ENCODE results near the gene BLVRA. TPM values are rescaled to one million over a fixed set of nuclear protein-coding genes. Genes with fewer than 3 reads are reported as not detected.

The BLVRA gene
- polyA plus RNA-seq, 1 experiment: 33.9 TPM

DNA sequence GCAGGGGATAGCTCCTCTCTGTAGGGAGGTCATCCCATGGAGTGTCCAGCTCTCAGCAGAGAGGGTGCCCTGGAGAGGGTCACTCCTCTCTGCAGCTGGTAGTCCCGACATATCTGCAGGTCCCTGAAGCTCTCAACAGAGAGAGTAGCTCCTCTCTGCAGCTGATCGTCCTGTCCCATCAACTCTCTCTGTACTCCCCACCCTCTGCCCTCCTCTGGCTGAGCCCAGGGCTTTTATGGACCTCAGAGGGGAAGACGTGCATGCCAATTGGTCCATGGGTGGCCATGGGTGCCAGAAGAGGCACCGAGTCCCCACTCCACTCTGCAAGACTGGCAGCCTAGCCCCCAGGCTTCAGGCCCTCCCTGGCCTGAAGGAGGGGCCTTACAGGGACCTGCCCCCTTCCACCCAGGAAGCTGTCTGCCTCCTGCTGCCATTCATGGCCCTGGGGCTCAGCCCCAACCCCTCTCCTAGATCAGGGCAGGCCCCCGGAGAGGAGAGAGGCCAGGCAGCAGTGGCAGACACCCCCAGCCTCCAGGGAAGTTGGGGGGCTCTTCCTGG lies 9.0 kb upstream of the BLVRA start:
- DNase-seq (ENCODE audit: low read depth): no peak
- H3K4me3 ChIP-seq (ENCODE audit: low read depth, low read length): no peak overlapping the region
- H3K36me3 ChIP-seq (ENCODE audit: control insufficient read depth, insufficient read depth, low read length): no peaks in the 10 kb centered on the region
- TF ChIP-seq, protein P1, sequence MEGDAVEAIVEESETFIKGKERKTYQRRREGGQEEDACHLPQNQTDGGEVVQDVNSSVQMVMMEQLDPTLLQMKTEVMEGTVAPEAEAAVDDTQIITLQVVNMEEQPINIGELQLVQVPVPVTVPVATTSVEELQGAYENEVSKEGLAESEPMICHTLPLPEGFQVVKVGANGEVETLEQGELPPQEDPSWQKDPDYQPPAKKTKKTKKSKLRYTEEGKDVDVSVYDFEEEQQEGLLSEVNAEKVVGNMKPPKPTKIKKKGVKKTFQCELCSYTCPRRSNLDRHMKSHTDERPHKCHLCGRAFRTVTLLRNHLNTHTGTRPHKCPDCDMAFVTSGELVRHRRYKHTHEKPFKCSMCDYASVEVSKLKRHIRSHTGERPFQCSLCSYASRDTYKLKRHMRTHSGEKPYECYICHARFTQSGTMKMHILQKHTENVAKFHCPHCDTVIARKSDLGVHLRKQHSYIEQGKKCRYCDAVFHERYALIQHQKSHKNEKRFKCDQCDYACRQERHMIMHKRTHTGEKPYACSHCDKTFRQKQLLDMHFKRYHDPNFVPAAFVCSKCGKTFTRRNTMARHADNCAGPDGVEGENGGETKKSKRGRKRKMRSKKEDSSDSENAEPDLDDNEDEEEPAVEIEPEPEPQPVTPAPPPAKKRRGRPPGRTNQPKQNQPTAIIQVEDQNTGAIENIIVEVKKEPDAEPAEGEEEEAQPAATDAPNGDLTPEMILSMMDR (IDR thresholded peaks at IDR 0.05; ENCODE audit: insufficient read depth, low read depth, low read length): no peak
- H3K27me3 ChIP-seq (ENCODE audit: control insufficient read depth, insufficient read depth, low read length): peaks cover 6% of the 10 kb centered on the region
- ChIA-PET CTCF (interaction anchor here (1.1 to 1.2 kb wide), 2 partner anchors 9 to 90 kb away, joined by 3 read pairs; partner anchors contain the start of gene BLVRA), POLR2A (no interaction called here)

DNA sequence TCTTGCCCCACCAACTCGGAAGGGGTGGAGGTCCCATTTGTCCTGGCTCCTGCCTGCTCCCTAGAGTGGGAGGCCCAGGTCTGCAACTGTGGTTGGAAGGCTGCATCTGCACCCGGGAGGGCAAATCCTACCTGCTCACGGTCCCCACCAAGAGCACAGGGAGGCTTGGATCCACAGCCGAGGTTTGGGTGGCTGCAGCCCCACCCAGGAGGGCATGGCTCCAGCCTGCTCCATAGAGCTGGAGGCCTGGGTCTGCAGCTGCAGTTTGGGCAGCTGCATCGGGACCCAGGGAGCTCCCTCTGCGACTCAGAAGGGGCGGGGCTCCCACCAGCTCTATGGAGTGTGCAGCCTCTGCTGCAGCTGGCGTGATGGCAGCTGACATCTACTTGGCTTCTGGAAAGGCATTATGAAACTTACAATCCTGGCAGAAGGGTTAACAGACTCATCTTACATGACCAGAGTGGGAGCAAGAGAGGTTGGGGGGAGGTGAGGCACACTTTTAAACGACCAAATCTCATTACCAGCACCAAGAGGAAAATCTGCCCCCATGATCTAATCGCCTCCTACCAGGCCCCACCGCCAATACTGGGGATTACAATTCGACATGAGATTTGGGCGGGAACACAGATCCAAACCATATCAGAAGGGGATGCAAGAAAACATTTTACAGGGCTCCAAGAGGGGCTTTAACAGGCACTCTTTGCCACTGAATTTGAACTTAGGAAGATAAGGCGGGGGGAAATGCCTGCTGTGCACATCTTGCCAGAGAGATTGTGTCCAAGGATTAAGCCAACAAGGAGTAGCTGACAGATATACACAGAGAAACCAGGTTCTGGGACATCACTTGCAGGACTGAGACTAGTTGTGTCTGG lies 8.2 kb upstream of the BLVRA start:
- no peak overlapping the region for H3K4me3 ChIP-seq (ENCODE audit: low read depth, low read length)
- CTCF ChIA-PET: no interaction called here
- H3K36me3 ChIP-seq (ENCODE audit: control insufficient read depth, insufficient read depth, low read length): no peaks in the 10 kb centered on the region
- H3K27me3 ChIP-seq (ENCODE audit: control insufficient read depth, insufficient read depth, low read length): peaks cover 6% of the 10 kb centered on the region
- DNase-seq (ENCODE audit: low read depth): no peak
- POLR2A ChIA-PET: no interaction called here
- TF ChIP-seq, protein P1 (IDR thresholded peaks at IDR 0.05; ENCODE audit: insufficient read depth, low read depth, low read length): no peak

DNA sequence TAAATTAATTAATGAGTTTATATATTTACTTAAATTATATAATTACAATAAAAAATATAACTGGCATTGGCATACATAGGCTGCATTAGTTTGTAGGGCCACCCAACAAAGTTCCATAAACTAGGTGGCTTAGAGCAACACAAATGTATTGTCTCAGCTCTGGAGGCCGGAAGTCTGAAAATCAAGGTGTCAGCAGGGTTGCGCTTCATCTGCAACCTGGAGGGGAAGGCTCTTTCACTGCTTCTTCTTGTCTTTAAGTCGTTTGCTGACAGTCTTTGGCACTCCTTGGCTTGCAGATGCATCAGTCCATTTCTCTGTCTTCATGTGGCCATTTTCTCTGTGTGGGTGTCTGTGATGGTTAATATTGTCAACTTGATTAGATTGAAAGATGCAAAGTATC lies 6.1 kb upstream of the BLVRA start:
- POLR2A ChIA-PET: no interaction called here

DNA sequence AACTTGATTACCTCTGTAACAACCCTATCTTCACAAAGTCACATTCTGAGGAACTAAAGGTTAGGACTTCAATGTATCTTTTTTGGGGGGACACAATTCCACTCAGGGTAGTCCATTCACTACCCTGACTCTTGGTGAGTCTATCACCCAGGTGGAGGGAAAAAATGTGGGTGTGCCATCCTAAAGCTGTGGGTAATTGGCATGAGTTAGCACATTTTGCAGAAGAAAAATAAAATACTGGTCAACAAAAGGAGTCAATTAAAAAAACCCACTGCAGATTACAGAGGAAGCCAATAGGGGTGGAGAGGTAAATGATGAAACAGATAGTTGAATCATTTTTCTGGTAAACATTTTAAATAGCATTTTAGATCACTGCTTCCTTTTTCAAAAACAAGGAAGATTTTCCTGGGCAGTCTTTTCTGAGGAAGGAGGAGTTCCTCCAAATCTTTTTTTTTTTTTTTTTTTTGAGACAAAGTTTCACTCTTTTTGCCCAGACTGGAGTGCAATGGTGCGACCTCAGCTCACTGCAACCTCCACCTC lies 5.1 kb upstream of the BLVRA start:
- TF ChIP-seq, protein P1 (IDR thresholded peaks at IDR 0.05; ENCODE audit: insufficient read depth, low read depth, low read length): no peak
- POLR2A ChIA-PET: no interaction called here
- Histone ChIP-seq H3K36me3 (ENCODE audit: control insufficient read depth, insufficient read depth, low read length) (no peaks in the 10 kb centered on the region), H3K27me3 (ENCODE audit: control insufficient read depth, insufficient read depth, low read length) (no peaks in the 10 kb centered on the region; the same call in none of the 2 replicates), H3K4me3 (ENCODE audit: low read depth, low read length) (no peak overlapping the region)
- CTCF ChIA-PET: no interaction called here
- no peak for DNase-seq (ENCODE audit: low read depth)

More for the DNA sequence above, 6.1 kb upstream of the BLVRA start:
- H3K4me3 ChIP-seq (ENCODE audit: low read depth, low read length): no peak overlapping the region
- H3K36me3 ChIP-seq (ENCODE audit: control insufficient read depth, insufficient read depth, low read length): no peaks in the 10 kb centered on the region
- H3K27me3 ChIP-seq (ENCODE audit: control insufficient read depth, insufficient read depth, low read length): peaks cover 2% of the 10 kb centered on the region
- CTCF ChIA-PET: interaction anchor here (0.6 kb wide), 1 partner anchor 20 kb away, joined by 3 read pairs; no protein-coding TSS in a partner anchor
- TF ChIP-seq, protein P1 (IDR thresholded peaks at IDR 0.05; ENCODE audit: insufficient read depth, low read depth, low read length): no peak
- no peak for DNase-seq (ENCODE audit: low read depth)

DNA sequence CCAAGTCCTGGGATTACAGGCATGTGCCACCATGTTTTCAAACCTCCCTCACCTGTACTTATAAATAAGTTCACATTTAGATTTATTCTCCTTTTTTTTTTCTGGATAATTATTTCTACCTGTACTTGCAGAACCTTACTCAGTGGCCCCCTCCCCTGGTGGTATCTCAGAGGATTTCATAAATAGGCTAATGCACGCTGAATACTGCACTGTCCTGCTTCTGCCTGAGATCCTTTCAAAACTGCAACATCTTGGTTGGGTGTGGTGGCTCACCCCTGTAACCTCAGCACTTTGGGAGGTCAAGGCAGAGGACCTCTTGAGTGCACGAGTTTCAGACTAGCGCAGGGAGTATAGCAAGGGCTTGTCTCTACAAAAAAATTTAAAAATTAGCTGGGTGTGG lies 4.6 kb upstream of the BLVRA start:
- no peak overlapping the region for H3K4me3 ChIP-seq (ENCODE audit: low read depth, low read length)
- CTCF ChIA-PET: no interaction called here
- TF ChIP-seq, protein P1 (IDR thresholded peaks at IDR 0.05; ENCODE audit: insufficient read depth, low read depth, low read length): no peak
- H3K36me3 ChIP-seq (ENCODE audit: control insufficient read depth, insufficient read depth, low read length): no peaks in the 10 kb centered on the region
- POLR2A ChIA-PET: no interaction called here
- no peaks in the 10 kb centered on the region; the same call in 1 of the 2 replicates for H3K27me3 ChIP-seq (ENCODE audit: control insufficient read depth, insufficient read depth, low read length)
- DNase-seq (ENCODE audit: low read depth): no peak
